HG02571 (cell line): Measurements from ENCODE around the gene WDR37.
"Not testable (repeated sequence)": the region's sequence is repeated elsewhere in the genome, so short reads cannot be mapped to it uniquely, and the experiment has no call there.

Source experiments
- ATAC-seq: cut with Tn5 transposase; IDR thresholded peaks from one replicate; pipeline ENCODE4 v1.9.1; 2021; ENCODE audit warnings: mild to moderate bottlenecking, moderate library complexity; ENCODE audit not compliant: unreplicated experiment

Gene WDR37

GRCh38 chr10:1151076-1152033 is 95.2 kb downstream of the WDR37 start:
- no peak for ATAC-seq

GRCh38 chr10:1152386-1153250 is 96.4 kb downstream of the WDR37 start:
- ATAC-seq: no peak

GRCh38 chr10:1153251-1153763 is 97.1 kb downstream of the WDR37 start:
- no peak for ATAC-seq

- no peak for ATAC-seq
Observed at GRCh38 chr10:1153805-1154351, 97.7 kb downstream of the WDR37 start.

GRCh38 chr10:1154531-1155295 is 98.5 kb downstream of the WDR37 start:
- ATAC-seq: no peak

GRCh38 chr10:1155791-1156615 is 99.8 kb downstream of the WDR37 start:
- no peak for ATAC-seq

- no peak for ATAC-seq
Observed at GRCh38 chr10:1156616-1156886, 100.4 kb downstream of the WDR37 start.

GRCh38 chr10:1156921-1157614 is 100.9 kb downstream of the WDR37 start:
- no peak for ATAC-seq

- ATAC-seq: no peak
Observed at GRCh38 chr10:1157615-1157933, 101.4 kb downstream of the WDR37 start.

GRCh38 chr10:1158066-1158465 is 101.9 kb downstream of the WDR37 start:
- ATAC-seq: no peak

- ATAC-seq: not testable (repeated sequence)
Observed at GRCh38 chr10:1158536-1158935, 102.4 kb downstream of the WDR37 start.

GRCh38 chr10:1159131-1160061 is 103.2 kb downstream of the WDR37 start:
- ATAC-seq: no peak

- ATAC-seq: no peak
Observed at GRCh38 chr10:1160561-1161314, 104.6 kb downstream of the WDR37 start.

- not testable (repeated sequence) for ATAC-seq
Observed at GRCh38 chr10:1161315-1161673, 105.1 kb downstream of the WDR37 start.

GRCh38 chr10:1162481-1163203 is 106.5 kb downstream of the WDR37 start:
- ATAC-seq: no peak

- no peak for ATAC-seq
Observed at GRCh38 chr10:1163204-1163660, 107.0 kb downstream of the WDR37 start.

GRCh38 chr10:1163831-1164230 is 107.6 kb downstream of the WDR37 start:
- no peak for ATAC-seq
